BE2C (cell line): ENCODE results near the gene PLXNA3.

ENCODE experiments used
- DNase-seq: peaks from one replicate; pipeline ENCODE4 v3.0.0-alpha.2; 2020
- H3K27me3 ChIP-seq: fragments of 250-450 bp; sonication (Bioruptor Pico); 2 replicates; pipeline ENCODE4 v1.5.1; 2020; ENCODE audit warnings: mild to moderate bottlenecking
- H3K36me3 ChIP-seq: fragments of 250-450 bp; sonication (Bioruptor Pico); 2 replicates; pipeline ENCODE4 v1.5.1; 2020; ENCODE audit warnings: mild to moderate bottlenecking
- H3K4me1 ChIP-seq: fragments of 250-450 bp; sonication (Bioruptor Pico); 2 replicates; pipeline ENCODE4 v1.5.1; 2020
- H3K4me3 ChIP-seq: 2 replicates; pipeline ENCODE4 v1.5.1; 2011; ENCODE audit warnings: low read depth, low read length
- H3K9me3 ChIP-seq: fragments of 250-450 bp; sonication (Bioruptor Pico); 2 replicates; pipeline ENCODE4 v1.5.1; 2020
- CTCF ChIP-seq: IDR thresholded peaks from 2 replicates; pipeline ENCODE4 v1.5.1; 2012; ENCODE audit warnings: mild to moderate bottlenecking, low read depth, low read length

The PLXNA3 gene

GRCh38 chrX:154517101-154517781 is 59.2 kb downstream of the PLXNA3 start:
- DNase-seq = no peak
- Histone ChIP-seq H3K36me3 (no peaks in the 10 kb centered on the region), H3K4me3 (no peak overlapping the region), H3K4me1 (no peaks in the 10 kb centered on the region), H3K27me3 (no peaks in the 10 kb centered on the region), H3K9me3 (no peaks in the 10 kb centered on the region)
- TF ChIP-seq CTCF = no peak

- Histone ChIP-seq H3K9me3 (no peaks in the 10 kb centered on the region), H3K36me3 (no peaks in the 10 kb centered on the region), H3K27me3 (no peaks in the 10 kb centered on the region), H3K4me3 (no peak overlapping the region), H3K4me1 (no peaks in the 10 kb centered on the region)
- TF ChIP-seq CTCF = no peak
- DNase-seq = no peak
These were observed 61.3 kb downstream of the PLXNA3 start for GRCh38 chrX:154519389-154519788.

GRCh38 chrX:154525606-154526490 is 67.8 kb downstream of the PLXNA3 start:
- no peak overlapping the region for H3K4me3 ChIP-seq
- no peaks in the 10 kb centered on the region for H3K27me3 ChIP-seq
- TF ChIP-seq CTCF = no peak
- no peaks in the 10 kb centered on the region for H3K36me3 ChIP-seq
- no peaks in the 10 kb centered on the region for H3K9me3 ChIP-seq
- H3K4me1 ChIP-seq = no peaks in the 10 kb centered on the region; the same call in 1 of the 2 replicates
- no peak for DNase-seq

- peak; percentile 63 for TF ChIP-seq CTCF
- Histone ChIP-seq H3K4me1 (no peaks in the 10 kb centered on the region; the same call in 1 of the 2 replicates), H3K9me3 (no peaks in the 10 kb centered on the region), H3K4me3 (peak overlapping the region; percentile 41), H3K36me3 (no peaks in the 10 kb centered on the region), H3K27me3 (no peaks in the 10 kb centered on the region)
- peak; percentile 77 for DNase-seq
These were observed 69.0 kb downstream of the PLXNA3 start for GRCh38 chrX:154526901-154527675.
